Inflammatory macrophage treated with lipopolysaccharide for 1 hour (primary cell): ENCODE results near the gene CCDC194.

Experiments
- DNase-seq, 2 donors: peaks; one replicate each; pipeline ENCODE4 v3.0.0-alpha.2; 2020 to 2022

The CCDC194 gene

GRCh38 chr19:17405250-17406045, 11.5 kb upstream of the CCDC194 start, which contains the start of gene BST2:
BST2 (minus strand) TSS chr19:17405630; CDS start chr19:17405575, 55 bp downstream.
- DNase-seq: peak; percentile 90 to 92

- peak in 1 of 2 donors; percentile 29 for DNase-seq
Observed at GRCh38 chr19:17404621-17405249, 10.7 kb upstream of the CCDC194 start.

GRCh38 chr19:17404015-17404414, 10.0 kb upstream of the CCDC194 start:
- DNase-seq: no peak

GRCh38 chr19:17402982-17403855, 9.2 kb upstream of the CCDC194 start:
- DNase-seq: peak in 1 of 2 donors; percentile 62

GRCh38 chr19:17401628-17402027, 7.6 kb upstream of the CCDC194 start:
- no peak for DNase-seq

GRCh38 chr19:17398902-17399527, 5.0 kb upstream of the CCDC194 start:
- no peak for DNase-seq

GRCh38 chr19:17394891-17395415, 957 bp upstream of the CCDC194 start:
- peak; percentile 37 to 40 for DNase-seq

- DNase-seq: no peak
Observed at GRCh38 chr19:17393002-17393401, 994 bp downstream of the CCDC194 start.

GRCh38 chr19:17391371-17392151, 2.4 kb downstream of the CCDC194 start:
- DNase-seq: peak; percentile 30 to 33

- peak; percentile 86 to 92 for DNase-seq
Observed at GRCh38 chr19:17390665-17391370, 3.2 kb downstream of the CCDC194 start.

- DNase-seq: no peak
Observed at GRCh38 chr19:17389957-17390664, 3.9 kb downstream of the CCDC194 start.

GRCh38 chr19:17389288-17389687, 4.7 kb downstream of the CCDC194 start:
- DNase-seq: no peak

- peak in 1 of 2 donors; percentile 71 for DNase-seq
Observed at GRCh38 chr19:17385878-17386611, 8.0 kb downstream of the CCDC194 start.

- DNase-seq: no peak
Observed at GRCh38 chr19:17380426-17381138, 13.4 kb downstream of the CCDC194 start.

- no peak for DNase-seq
Observed at GRCh38 chr19:17379221-17379631, 14.8 kb downstream of the CCDC194 start.

GRCh38 chr19:17378271-17378670, 15.7 kb downstream of the CCDC194 start:
- DNase-seq: no peak

GRCh38 chr19:17376935-17377600, 16.9 kb downstream of the CCDC194 start, which contains the start of gene PLVAP:
PLVAP (minus strand) TSS chr19:17377342; CDS start chr19:17377288, 54 bp downstream.
- DNase-seq: no peak

- DNase-seq: peak; percentile 87 to 92
Observed at GRCh38 chr19:17370026-17370587, 23.9 kb downstream of the CCDC194 start.
